NCI-H1930 (cell line): ENCODE data around the gene OR10A4.
A peak's percentile ranks its signal among the peaks of the same experiment; 100 is the strongest.
"Not testable (repeated sequence)": the region's sequence is repeated elsewhere in the genome, so short reads cannot be mapped to it uniquely, and the experiment has no call there.

Source experiments
- DNase-seq, 2 experiments: peaks; one replicate each; lab custom pipeline; 2025; lab: John Stamatoyannopoulos, UW

Gene OR10A4, protein sequence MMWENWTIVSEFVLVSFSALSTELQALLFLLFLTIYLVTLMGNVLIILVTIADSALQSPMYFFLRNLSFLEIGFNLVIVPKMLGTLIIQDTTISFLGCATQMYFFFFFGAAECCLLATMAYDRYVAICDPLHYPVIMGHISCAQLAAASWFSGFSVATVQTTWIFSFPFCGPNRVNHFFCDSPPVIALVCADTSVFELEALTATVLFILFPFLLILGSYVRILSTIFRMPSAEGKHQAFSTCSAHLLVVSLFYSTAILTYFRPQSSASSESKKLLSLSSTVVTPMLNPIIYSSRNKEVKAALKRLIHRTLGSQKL

DNA sequence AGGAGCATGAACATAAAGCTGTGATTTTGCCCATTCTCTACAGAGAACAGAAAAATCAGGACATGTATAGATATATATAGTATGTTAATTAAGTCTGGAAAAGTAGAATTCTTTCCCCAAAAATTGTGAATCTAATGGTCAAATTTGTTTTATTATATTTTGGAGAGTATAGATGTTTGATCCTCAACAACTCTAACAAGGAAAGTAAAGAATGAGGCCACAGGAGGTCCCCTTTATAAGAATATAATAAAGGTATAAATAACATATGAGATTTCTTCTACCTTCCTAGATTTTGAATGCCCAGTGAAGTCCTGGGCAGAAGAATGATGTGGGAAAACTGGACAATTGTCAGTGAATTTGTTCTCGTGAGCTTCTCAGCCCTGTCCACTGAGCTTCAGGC lies at the start of gene OR10A4:
TSS of gene OR10A4 (plus strand) at position 301 of the 400 bp plus-strand sequence. CDS start at position 324, 23 bp downstream.
- DNase-seq, result no peak

DNA sequence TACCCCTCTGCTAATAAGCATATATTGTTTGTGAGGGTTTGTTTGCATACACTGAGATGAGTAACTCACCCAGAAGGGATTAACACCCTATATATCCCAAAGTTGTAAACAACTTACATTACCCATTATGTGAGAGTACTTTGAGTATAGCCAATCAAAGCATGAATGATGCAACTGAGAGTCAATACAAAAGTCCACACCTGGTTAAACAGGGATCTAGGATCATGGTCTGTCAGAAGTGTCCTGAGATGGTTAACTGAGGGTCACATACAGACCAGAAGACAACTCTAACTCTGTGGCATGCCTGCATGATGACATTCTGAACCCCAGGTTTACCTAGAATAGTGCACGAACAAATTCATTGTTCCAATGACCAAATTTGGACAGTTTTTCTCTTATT lies 48.3 kb upstream of the OR10A4 start:
- peak in 1 of 2 experiments; percentile 39 for DNase-seq

DNA sequence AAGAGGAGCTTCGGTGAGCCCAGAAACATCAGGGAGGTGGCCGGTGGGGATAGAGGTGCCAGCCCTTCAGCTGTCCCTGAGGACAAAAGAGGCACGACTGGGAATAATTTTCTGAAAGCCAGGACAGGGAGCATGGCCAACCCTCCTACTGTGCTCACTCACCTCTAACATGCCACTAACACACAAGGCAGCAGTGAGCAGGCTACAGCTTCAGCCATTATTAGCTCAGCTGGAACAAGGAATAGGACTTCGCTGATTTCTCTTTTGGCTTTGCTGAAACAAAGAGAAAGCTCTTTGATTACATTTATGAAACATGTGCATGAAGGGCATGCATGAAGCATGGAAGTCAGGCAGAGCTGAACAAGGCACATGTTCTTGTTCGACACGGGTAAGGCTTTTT lies 43.1 kb upstream of the OR10A4 start:
- DNase-seq, result no peak

DNA sequence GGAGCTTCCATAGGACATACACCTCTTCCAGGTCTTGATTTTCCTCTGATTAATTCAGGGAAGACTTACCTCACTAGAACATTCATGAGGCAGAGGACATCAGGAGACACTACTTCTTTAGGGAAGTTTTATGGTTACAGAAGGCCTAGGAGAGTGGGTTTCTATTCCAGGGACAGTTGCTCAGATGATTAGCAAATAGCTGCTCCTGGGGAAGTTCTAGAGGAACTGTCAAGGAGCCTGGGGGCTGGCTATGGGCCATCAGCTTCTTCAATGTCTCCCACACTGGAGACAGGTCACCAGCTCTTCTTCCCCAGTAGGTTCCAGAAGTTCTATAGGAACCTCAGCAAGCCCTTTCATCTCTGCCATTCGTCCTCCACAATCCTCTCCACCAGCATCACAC lies 42.4 kb upstream of the OR10A4 start:
- no peak for DNase-seq

DNA sequence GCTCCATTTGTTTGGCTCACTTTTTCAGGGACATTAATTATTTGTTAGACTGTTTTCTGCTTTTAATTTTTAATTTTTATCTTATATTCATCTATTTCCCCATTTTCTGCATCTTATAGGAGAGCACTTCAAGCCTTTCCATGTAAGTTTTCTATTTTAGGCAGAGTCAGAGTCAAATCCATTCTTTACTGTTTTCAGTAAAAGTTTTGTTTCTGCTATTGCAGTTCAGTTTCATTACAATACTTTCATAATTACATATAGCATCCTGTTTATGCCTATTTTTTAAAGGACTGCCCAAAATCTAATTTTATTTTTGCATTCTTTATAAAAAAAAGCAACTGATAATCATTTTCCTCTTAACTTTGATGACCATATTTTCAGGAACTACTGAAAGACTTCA lies 34.7 kb upstream of the OR10A4 start:
- no peak for DNase-seq

DNA sequence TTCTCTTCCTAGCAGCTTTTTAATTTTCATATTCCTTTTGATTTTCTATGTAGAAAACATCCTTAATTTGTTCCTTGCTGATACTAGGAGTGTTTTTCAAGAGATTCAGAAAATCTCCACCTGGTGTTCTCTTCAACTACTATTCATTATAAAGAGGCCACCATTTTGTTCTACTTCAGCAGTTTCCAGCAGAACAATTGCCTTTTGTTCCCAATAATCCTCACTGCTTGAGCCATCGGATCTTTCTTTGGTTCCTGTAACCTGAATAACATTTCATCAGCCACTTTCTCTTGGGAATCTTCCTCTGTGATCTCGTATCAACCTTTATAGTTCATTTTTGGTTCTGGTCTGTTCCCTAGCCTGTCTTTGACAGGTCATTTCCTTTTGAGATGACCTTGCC lies 32.8 kb upstream of the OR10A4 start:
- DNase-seq, result no peak

DNA sequence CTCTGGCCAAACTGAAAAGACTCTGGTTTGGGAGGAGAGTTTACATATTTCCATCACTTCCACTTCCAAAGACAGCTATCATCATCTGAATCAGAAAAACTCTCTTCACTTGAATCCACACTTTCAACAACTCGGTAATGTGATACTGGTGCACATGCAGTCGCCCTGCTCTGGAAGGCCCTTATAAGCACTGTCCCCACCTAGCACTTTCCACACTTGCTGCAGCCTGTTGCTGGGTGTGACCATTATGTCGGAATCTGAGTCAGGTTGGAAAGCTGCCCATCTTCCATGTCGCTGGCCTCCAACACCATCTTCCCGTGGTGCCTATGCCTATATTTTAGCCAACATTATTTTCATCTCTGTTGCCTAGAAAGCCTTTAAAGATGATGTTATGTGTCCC lies 32.1 kb upstream of the OR10A4 start:
- no peak for DNase-seq

DNA sequence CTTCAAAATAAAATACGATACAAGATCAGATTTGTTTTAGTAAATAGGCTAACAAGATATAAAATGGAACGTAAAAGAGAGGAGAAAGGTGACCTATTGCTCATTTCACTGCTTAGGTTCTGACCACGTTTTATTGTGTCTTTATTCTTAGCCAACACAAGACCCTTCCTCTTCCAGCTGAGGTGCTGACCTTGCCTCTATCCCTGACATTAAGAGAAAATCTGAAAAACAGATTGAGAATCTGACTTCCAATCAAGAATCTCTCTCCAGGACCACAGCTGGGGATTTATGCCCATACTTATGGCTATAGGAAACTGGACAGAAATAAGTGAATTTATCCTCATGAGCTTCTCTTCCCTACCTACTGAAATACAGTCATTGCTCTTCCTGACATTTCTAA lies 31.0 kb upstream of the OR10A4 start, which contains the start of gene OR10A5:
TSS of gene OR10A5 (plus strand) at position 301 of the 400 bp plus-strand sequence. CDS start at position 301, 0 bp downstream.
- no peak for DNase-seq

DNA sequence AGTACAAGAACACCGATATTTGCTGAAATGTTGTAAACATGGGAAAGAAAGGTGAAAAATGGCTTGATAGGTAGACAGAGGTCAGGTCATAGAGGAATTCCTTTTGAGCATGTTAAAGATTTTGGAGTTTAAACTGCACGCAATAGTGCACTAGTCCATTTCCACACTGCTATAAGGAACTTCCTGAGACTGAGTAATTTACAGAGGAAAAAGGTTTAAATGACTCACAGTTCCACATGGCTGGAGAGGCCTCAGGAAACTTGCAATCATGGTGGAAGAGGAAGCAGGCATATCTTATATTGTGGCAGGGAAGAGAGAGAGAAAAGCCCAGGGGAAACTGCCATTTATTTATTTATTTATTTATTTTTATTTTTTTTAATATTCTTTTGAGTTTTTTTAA lies 25.9 kb upstream of the OR10A4 start:
- DNase-seq, result no peak

DNA sequence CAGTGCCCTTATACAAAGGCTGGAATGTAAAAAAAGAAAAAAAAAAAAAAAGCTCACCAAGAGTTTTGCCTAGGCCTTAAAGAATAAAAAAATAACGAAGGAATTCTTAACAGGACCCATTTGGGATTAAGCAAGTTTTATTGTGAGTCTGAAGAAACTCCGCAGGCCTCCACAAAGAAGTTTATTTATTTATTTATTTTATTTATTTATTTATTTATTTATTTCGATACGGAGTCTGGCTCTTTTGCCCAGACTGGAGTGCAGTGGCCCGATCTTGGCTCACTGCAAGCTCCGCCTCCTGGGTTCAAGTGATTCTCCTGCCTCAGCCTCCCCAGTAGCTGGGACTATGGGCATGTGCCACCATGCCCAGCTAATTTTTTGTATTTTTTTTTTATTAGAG lies 21.6 kb upstream of the OR10A4 start:
- DNase-seq, result not testable (repeated sequence)

DNA sequence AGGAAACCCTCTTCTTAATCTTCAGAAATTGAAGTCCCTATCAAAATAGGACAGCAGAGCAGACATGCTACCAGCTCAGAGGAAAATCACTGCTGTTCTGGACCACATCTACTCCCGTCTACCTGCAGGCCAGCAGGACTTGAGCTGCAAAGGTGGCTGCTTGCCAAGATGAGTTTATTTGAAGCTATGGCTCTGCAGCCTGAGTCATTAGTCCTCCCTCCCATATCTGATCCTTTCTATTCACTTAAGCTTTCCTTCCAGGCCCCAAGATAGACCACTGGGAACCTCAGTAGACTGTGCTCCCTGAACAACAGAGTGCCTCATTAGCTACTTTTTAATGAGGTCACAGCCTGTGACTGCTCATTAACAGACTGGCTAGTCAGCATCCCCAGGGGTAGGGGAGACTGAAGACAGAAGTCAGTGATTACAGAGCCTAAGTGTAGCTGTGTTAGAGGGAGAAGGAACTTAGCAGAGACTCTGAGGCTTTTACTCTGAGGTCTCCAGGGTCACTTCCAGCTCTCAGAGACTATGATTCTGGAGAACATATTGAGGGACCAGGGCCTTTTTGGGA lies 20.4 kb upstream of the OR10A4 start:
- no peak for DNase-seq

DNA sequence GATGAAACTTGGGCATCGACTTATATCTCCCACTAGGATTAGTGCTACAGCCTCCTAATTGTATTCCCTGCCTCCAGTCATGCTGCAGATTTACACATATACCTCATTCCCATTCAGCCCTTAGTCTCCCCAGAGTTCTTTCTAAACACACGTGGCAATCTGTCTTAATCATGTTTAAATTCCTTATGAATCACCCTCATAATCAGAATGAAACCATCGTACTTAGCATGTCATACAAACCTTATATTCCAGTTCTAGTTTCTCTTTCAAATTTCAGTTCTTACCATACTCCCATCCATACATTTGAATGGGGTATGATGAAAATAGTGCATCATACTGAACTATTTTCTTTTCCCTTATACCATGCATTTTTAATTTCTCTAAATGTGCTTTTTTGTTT lies 19.6 kb upstream of the OR10A4 start:
- DNase-seq, result no peak

DNA sequence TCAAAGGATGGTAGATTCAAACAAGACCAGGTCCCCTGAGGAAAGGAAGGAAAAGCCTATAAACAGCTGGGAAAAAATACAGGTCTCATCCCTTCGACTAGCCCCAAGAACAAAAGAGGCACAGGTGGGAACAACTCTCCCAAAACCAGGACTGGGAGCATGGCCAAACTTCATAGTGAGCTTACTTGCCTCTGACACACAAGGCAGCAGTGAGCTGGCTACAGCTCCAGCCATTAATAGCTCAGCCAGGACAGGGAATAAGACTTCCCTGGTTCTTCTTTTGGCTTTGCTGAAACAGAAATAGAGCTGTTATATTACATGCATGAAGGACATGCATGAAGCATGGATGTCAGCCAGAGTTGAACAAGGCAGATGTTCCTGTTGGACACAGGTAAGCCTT lies 13.5 kb upstream of the OR10A4 start, which contains the start of gene OR10A2:
TSS of gene OR10A2 (plus strand) at position 97 of the 400 bp plus-strand sequence. CDS start 6,698 bp downstream, outside the sequence.
- no peak for DNase-seq

DNA sequence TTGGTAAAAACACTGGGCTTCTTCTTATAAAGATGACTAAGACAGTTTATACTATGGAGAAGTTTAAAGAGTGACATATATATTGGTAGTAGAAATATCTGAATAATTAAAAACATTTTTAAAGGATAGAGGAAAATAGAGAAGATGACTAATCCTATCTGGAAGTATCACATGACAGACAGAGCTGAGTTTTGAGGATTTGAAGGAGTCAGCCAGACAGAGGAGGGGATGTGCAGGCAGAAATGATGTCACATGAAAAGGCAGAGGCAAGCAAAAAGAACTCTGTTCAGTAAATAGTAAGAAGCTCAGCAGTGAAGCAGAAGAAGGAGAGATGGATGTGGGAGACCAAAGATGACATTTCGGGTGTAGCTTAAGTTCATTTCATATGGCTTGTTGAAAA lies 12.0 kb upstream of the OR10A4 start:
- DNase-seq, result no peak

DNA sequence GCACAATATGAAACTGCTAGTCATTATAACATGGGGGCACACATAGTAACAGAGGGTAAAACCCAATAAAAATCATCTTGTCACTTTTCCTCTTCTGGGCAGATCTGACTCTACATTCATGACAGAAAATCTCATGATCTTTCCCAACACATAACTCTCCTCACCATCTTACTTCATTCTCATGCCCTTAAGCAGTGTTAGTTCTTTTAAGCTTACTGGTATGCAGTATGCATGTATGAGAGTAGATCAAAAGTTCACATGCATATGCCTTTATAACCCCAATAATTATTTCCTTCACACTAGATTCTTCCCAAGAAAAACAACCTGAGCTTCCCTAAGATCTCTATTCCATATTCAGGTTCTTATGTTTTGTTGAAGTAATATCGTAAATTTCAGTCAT lies 5.1 kb upstream of the OR10A4 start:
- no peak for DNase-seq

DNA sequence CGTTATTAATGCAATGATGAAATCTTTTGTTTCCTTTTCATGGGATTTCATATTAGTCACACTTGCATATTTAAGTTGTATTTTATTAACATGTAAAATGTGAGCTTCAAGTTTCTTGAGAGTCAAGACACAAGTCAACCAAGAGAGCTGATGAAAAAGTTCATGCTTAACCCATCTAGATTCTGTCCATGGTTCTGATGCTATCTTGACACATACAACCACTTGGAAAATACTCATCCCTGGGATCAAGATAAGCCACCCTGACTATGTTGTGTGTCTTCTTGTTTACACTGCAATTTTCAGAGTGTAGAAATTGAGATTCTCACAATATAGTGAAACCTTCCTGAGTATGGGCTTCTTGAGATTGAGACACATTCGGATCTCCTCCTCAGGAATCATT lies 664 bp upstream of the OR10A4 start:
- no peak for DNase-seq

DNA sequence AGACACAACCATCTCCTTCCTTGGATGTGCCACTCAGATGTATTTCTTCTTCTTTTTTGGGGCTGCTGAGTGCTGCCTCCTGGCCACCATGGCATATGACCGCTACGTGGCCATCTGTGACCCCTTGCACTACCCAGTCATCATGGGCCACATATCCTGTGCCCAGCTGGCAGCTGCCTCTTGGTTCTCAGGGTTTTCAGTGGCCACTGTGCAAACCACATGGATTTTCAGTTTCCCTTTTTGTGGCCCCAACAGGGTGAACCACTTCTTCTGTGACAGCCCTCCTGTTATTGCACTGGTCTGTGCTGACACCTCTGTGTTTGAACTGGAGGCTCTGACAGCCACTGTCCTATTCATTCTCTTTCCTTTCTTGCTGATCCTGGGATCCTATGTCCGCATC lies 489 bp downstream of the OR10A4 start:
- no peak for DNase-seq

DNA sequence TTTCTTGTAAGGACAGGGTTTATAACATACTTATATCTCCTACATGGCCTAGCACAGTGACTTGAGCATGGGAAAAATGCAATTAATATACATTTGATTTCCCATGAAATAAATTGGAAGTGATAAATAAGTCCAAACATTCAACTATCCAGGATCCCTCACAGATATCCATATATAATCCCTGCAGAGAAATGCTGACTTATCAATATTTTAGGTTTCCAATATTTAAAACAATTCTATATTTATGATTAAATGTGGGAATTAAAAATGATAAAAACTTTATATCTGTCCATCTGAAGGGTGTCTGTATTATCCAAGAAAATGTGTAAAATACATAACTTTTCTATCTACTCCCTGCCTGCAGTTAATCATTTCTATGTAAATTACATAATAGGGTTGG lies 6.3 kb downstream of the OR10A4 start:
- no peak for DNase-seq

DNA sequence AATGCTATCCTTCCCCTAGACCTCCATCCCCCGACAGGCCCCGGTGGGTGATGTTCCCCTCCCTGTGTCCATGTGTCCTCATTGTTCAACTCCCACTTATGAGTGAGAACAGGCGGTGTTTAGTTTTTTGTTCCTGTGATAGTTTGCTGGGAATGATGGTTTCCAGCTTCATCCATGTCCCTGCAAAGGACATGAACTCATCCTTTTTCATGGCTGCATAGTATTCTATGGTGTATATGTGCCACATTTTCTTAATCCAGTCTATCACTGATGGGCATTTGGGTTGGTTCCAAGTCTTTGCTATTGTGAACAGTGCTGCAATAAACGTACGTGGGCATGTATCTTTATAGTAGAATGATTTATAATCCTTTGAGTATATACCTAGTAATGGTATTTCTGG lies 11.3 kb downstream of the OR10A4 start:
- not testable (repeated sequence) for DNase-seq

DNA sequence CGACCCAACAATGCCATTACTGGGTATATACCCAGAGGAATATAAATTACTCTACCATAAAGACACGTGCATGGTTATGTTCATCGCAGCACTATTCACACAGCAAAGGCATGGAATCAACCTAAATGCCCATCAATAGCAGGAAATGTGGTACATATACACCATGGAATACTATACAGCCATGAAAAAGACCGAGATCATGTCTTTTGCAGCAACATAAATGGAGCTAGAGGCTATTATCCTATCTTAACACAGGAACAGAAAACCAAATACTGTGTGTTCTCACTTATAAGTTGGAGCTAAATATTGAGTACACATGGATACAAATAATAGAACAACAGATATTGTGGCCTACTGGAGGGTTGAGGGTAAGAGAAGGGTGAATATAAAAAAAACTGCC lies 12.4 kb downstream of the OR10A4 start:
- no peak for DNase-seq

DNA sequence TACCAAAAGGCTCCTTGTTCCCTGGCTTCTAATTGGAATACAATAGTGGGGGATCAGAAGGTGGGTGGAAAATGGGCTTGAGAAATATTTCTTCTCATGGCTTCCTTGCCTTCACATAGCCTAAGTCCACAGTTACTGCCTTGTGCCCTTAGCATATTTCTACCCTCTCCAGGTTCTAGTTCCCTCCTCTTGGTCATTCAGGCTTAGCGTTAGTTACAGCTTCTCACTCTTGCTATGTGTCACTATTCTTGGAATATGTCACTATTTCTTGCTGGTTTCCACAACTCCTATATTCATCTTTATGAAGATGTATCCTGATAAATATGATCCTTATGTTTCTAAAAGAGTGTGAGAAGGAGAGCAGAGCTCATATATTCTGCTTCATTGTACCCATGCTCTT lies 13.4 kb downstream of the OR10A4 start:
- no peak for DNase-seq

DNA sequence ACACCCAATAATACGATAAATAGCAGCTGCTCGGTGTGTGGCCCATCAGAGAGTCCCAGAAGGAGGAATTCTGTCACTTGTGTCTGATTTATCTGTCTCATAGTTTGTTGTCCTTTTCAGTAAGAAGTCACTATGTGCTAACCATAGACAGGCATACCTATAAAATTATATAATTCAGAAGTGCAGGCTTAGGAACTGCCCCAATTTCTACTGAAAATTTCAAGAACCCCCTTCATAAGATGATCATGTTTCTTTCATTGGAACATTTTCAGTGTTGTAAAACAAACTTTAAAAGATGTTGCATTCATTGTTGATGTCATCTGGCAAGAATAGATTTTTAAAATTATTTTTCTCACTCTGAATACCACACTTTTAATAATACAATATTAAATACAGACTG lies 16.0 kb downstream of the OR10A4 start, which contains the start of gene OR2D2:
TSS of gene OR2D2 (minus strand) at position 101 of the 400 bp plus-strand sequence. CDS start at position 101, 0 bp downstream.
- no peak for DNase-seq

DNA sequence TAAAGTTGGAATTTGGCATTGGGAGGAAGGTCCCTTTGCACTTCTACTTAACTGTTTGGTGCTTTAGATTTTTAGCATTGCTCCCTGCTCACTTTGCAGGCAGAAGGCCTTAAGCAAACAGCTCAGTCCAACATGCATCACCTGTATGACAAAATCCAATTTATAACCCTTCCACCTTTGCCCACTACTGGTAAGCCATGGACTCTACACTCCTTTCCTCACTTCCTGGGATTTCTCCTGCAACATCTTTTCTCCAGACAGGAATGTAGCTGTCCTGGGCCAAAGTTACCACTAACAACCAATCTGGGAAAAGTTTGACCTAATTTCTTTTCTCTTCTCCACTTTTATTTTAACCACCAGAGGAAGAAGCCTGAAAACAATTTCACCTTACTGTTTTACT lies 17.7 kb downstream of the OR10A4 start:
- no peak for DNase-seq

DNA sequence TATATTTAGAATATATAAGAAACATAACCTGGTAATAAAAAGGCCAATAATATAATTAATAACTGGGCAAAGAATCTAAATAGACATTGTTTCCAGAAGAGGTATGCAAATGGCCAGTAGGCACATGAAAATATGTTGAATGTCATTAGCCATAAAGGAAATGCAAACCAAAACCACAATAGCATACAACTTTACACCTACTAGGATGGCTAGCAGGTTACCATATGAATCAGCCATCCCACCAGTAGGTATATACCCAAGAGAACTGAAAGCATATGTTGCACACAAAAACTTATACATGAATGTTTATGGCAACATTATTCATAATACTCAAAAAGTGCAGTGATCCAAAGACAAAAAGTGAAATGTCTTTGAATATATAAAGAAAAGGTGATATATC lies 18.6 kb downstream of the OR10A4 start:
- DNase-seq, result no peak
